AG04449 (cell line): ENCODE measurements around the gene SLC12A5.

Source experiments
- CTCF ChIA-PET: fragments of 350-600 bp; formaldehyde crosslinking; extraction: SDS; loops from one replicate; lab custom pipeline; 2021; ENCODE audit warnings: antibody characterized with exemption; lab: Yijun Ruan, JAX
- POLR2A ChIA-PET: fragments of 400-600, 350-600 bp; formaldehyde crosslinking; extraction: SDS; loops from one replicate; lab custom pipeline; 2020; ENCODE audit warnings: antibody characterized with exemption, inconsistent platforms; lab: Yijun Ruan, JAX
- DNase-seq: peaks from one replicate; pipeline ENCODE4 v3.0.0-alpha.2; 2010; ENCODE audit warnings: low read depth, low spot score
- H3K4me3 ChIP-seq: 2 replicates; pipeline ENCODE4 v1.5.1; 2011; ENCODE audit warnings: low read depth, mild to moderate bottlenecking, control low read depth, low read length
- TF ChIP-seq, protein P1 (sequence below): IDR thresholded peaks from one replicate; pipeline ENCODE4 v1.5.1; 2011; ENCODE audit warnings: mild to moderate bottlenecking, moderate library complexity, low read length, control low read depth, inconsistent platforms; ENCODE audit not compliant: insufficient read depth; ENCODE audit errors: missing control alignments

The SLC12A5 gene

DNA sequence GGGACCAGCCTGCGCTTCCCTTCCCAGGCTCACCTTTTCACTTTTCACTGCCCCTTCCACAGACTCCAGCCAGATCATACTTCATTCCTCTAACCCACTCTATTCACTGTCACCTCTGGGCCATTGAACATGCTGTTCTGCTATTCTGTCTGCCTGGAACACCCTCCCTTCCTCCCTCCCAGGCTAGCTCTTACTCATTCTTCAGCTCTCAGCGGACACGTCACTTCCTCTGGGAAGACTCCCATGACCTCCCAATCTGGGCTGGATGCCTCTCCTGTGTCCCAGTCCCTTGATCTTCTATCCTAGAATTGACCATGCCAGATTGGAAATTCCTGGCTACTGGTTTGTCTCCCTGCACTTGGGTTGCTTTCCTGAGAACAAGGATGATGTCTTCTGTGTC is 5.0 kb downstream of the SLC12A5 start:
- H3K4me3 ChIP-seq, result no peak overlapping the region
- ChIA-PET CTCF (interaction anchor here (1.0 kb wide), 1 partner anchor 19 kb away, joined by 3 read pairs; no protein-coding TSS in a partner anchor), POLR2A (no interaction called here)
- TF ChIP-seq, protein P1, sequence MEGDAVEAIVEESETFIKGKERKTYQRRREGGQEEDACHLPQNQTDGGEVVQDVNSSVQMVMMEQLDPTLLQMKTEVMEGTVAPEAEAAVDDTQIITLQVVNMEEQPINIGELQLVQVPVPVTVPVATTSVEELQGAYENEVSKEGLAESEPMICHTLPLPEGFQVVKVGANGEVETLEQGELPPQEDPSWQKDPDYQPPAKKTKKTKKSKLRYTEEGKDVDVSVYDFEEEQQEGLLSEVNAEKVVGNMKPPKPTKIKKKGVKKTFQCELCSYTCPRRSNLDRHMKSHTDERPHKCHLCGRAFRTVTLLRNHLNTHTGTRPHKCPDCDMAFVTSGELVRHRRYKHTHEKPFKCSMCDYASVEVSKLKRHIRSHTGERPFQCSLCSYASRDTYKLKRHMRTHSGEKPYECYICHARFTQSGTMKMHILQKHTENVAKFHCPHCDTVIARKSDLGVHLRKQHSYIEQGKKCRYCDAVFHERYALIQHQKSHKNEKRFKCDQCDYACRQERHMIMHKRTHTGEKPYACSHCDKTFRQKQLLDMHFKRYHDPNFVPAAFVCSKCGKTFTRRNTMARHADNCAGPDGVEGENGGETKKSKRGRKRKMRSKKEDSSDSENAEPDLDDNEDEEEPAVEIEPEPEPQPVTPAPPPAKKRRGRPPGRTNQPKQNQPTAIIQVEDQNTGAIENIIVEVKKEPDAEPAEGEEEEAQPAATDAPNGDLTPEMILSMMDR, result no peak
- DNase-seq, result no peak

DNA sequence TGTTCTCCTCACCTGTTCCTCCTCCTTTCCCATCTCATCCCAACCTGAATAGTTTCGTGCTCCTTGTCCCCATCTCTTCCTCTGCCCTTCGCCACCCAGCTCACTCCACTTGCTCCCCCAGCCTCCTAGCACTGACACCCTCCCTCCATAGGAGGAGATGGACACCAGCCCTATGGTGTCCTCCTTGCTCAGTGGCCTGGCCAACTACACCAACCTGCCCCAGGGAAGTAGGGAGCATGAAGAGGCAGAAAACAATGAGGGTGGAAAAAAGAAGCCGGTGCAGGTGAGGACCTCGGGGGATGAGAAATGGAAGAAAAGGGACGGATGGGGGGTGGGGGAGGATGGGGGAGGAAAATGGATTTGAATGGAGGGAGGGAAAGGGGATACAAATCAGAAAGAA is 6.2 kb downstream of the SLC12A5 start:
- no peak for DNase-seq
- ChIA-PET CTCF (interaction anchor here (0.8 kb wide), 1 partner anchor 22 kb away, joined by 3 read pairs; no protein-coding TSS in a partner anchor), POLR2A (no interaction called here)
- no peak overlapping the region for H3K4me3 ChIP-seq
- TF ChIP-seq, protein P1, result no peak

DNA sequence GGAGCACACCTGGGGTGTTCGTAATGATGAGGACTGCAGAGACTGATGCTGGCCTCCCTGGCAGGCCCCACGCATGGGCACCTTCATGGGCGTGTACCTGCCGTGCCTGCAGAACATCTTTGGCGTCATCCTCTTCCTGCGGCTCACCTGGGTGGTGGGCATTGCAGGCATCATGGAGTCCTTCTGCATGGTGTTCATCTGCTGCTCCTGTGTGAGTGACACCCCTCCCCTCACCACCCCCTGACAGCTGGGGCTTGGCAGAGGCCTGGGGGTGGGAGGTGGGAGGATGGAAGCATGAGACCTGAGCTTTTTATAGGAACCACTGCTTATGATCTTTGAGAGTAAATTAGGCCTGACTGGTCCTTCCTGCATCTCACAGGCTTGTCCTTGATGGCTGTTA is 6.7 kb downstream of the SLC12A5 start:
- TF ChIP-seq, protein P1, result no peak
- ChIA-PET CTCF (interaction anchor here (0.8 to 1.9 kb wide), 2 partner anchors 9 to 22 kb away, joined by 3 to 4 read pairs; no protein-coding TSS in a partner anchor), POLR2A (no interaction called here)
- no peak overlapping the region for H3K4me3 ChIP-seq
- no peak for DNase-seq

DNA sequence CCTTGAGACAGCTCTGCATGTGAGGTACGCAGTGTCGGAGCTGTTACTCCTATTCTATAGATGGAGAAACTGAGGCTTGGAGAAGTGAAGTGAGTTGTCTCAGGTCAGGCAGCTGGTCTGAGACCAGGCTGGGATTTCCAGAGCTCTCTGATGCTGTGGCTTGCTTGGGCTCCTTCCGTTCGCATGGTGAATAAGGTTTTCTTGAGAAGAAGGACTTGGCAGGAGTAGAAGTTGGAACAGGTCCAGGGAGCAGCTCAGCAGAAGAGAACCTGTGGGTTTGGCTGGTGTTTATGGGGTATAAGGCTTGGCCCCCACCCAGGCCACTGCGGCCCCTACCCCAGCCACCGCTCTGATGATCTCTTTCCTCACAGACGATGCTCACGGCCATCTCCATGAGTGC is 7.4 kb downstream of the SLC12A5 start:
- DNase-seq, result no peak
- CTCF ChIA-PET, result interaction anchor here (0.8 to 1.9 kb wide), 2 partner anchors 10 to 23 kb away, joined by 3 to 4 read pairs; no protein-coding TSS in a partner anchor
- TF ChIP-seq, protein P1, result no peak
- H3K4me3 ChIP-seq, result no peak overlapping the region
- POLR2A ChIA-PET, result no interaction called here

DNA sequence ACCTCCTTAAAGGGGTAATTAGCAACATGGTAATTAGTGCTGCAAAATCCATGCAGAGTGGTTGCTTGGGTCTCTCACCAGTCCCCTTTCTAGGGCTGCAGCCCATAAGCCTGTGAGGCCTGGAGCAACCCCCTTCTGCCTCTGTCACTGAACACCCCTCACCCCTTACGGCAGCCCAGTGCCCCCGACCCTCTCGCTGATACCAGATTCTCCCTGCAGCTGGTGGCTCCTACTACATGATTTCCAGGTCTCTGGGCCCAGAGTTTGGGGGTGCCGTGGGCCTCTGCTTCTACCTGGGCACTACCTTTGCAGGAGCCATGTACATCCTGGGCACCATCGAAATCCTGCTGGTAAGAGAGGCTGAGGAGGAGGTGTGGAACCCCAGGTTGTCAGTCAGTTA is 8.0 kb downstream of the SLC12A5 start:
- ChIA-PET POLR2A (no interaction called here), CTCF (interaction anchor here (1.9 kb wide), 1 partner anchor 10 kb away, joined by 4 read pairs; no protein-coding TSS in a partner anchor)
- DNase-seq, result no peak
- TF ChIP-seq, protein P1, result no peak
- H3K4me3 ChIP-seq, result no peak overlapping the region

DNA sequence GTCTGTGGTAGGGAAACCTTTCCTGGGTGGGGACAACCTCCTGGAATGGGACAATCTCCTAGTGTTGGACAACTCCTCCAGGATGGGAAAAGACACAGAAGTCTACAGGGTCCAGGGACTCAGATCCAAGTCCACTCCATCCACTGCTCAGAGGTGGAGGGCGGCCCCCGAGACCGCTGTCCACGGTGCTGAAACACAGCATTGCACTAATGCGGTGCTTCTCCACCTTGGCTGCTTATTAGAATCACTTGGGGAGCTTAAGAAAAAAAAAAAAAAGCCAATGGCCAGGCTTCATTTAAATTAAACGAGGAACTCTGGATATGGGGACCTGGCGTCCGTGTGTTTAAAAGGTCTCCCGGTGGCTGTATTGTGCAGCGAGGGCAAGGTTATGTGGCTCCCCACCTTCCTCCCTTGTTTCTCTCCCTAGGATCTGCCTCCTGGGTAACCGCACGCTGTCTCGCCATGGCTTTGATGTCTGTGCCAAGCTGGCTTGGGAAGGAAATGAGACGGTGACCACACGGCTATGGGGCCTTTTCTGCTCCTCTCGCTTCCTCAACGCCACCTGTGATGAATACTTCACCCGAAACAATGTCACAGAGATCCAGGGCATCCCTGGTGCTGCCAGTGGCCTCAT is 12.0 kb downstream of the SLC12A5 start:
- POLR2A ChIA-PET, result no interaction called here
- CTCF ChIA-PET, result interaction anchor here (1.2 kb wide), 1 partner anchor 8 kb away, joined by 3 read pairs; no protein-coding TSS in a partner anchor
- no peak for DNase-seq
- no peak overlapping the region for H3K4me3 ChIP-seq
- TF ChIP-seq, protein P1, result no peak
